ENCODE data around the gene GDF9.

Gene GDF9

GRCh38 chr5:132877938-132878337 is 11.7 kb upstream of the GDF9 start:
- DNase-seq (ENCODE audit: low read depth) = no peak
- TF ChIP-seq CTCF (IDR thresholded peaks at IDR 0.05; ENCODE audit: low read depth, low read length) (no peak), POLR2A (IDR thresholded peaks at IDR 0.05; ENCODE audit: extremely low read depth, insufficient read length) (no peak), MAX (IDR thresholded peaks at IDR 0.05; ENCODE audit: low read depth, low read length) (no peak), MYC (IDR thresholded peaks at IDR 0.05; ENCODE audit: low read depth, low read length) (no peak)
- H3K4me3 ChIP-seq (ENCODE audit: low read depth, low read length) = no peak overlapping the region

GRCh38 chr5:132877466-132877865 is 11.2 kb upstream of the GDF9 start:
- DNase-seq (ENCODE audit: low read depth) = no peak
- TF ChIP-seq MAX (IDR thresholded peaks at IDR 0.05; ENCODE audit: low read depth, low read length) = no peak
- no peak for TF ChIP-seq MYC (IDR thresholded peaks at IDR 0.05; ENCODE audit: low read depth, low read length)
- no peak for TF ChIP-seq CTCF (IDR thresholded peaks at IDR 0.05; ENCODE audit: low read depth, low read length)
- TF ChIP-seq POLR2A (IDR thresholded peaks at IDR 0.05; ENCODE audit: extremely low read depth, insufficient read length) = no peak
- no peak overlapping the region for H3K4me3 ChIP-seq (ENCODE audit: low read depth, low read length)

GRCh38 chr5:132876020-132876759 is 9.9 kb upstream of the GDF9 start:
- H3K4me3 ChIP-seq (ENCODE audit: low read depth, low read length) = no peak overlapping the region
- TF ChIP-seq MAX (IDR thresholded peaks at IDR 0.05; ENCODE audit: low read depth, low read length) (no peak), MYC (IDR thresholded peaks at IDR 0.05; ENCODE audit: low read depth, low read length) (no peak), CTCF (IDR thresholded peaks at IDR 0.05; ENCODE audit: low read depth, low read length) (no peak), POLR2A (IDR thresholded peaks at IDR 0.05; ENCODE audit: extremely low read depth, insufficient read length) (no peak)
- DNase-seq (ENCODE audit: low read depth) = no peak

GRCh38 chr5:132873930-132874271 is 7.6 kb upstream of the GDF9 start:
- TF ChIP-seq CTCF (IDR thresholded peaks at IDR 0.05; ENCODE audit: low read depth, low read length) (no peak), MYC (IDR thresholded peaks at IDR 0.05; ENCODE audit: low read depth, low read length) (no peak), MAX (IDR thresholded peaks at IDR 0.05; ENCODE audit: low read depth, low read length) (no peak), POLR2A (IDR thresholded peaks at IDR 0.05; ENCODE audit: extremely low read depth, insufficient read length) (no peak)
- H3K4me3 ChIP-seq (ENCODE audit: low read depth, low read length) = no peak overlapping the region
- DNase-seq (ENCODE audit: low read depth) = no peak

- no peak for DNase-seq (ENCODE audit: low read depth)
- H3K4me3 ChIP-seq (ENCODE audit: low read depth, low read length) = no peak within 1 kb of the TSS
- no peak for TF ChIP-seq MYC (IDR thresholded peaks at IDR 0.05; ENCODE audit: low read depth, low read length)
- TF ChIP-seq MAX (IDR thresholded peaks at IDR 0.05; ENCODE audit: low read depth, low read length) = no peak
- TF ChIP-seq CTCF (IDR thresholded peaks at IDR 0.05; ENCODE audit: low read depth, low read length) = no peak
- no peak for TF ChIP-seq POLR2A (IDR thresholded peaks at IDR 0.05; ENCODE audit: extremely low read depth, insufficient read length)
Measured at GRCh38 chr5:132873119-132873929, 7.1 kb upstream of the GDF9 start, which contains the start of gene LEAP2. Gene LEAP2, plus strand, starts transcription at chr5:132873668. Its CDS starts 27 bp downstream, at chr5:132873695.
